HG02610 (cell line): ENCODE data around the gene NKTR.
"Not testable (repeated sequence)": the region's sequence is repeated elsewhere in the genome, so short reads cannot be mapped to it uniquely, and the experiment has no call there.

Experiments used
- ATAC-seq: cut with Tn5 transposase; IDR thresholded peaks from one replicate; pipeline ENCODE4 v1.9.1; 2021; ENCODE audit warnings: mild to moderate bottlenecking, moderate library complexity; ENCODE audit not compliant: unreplicated experiment

Gene NKTR

DNA sequence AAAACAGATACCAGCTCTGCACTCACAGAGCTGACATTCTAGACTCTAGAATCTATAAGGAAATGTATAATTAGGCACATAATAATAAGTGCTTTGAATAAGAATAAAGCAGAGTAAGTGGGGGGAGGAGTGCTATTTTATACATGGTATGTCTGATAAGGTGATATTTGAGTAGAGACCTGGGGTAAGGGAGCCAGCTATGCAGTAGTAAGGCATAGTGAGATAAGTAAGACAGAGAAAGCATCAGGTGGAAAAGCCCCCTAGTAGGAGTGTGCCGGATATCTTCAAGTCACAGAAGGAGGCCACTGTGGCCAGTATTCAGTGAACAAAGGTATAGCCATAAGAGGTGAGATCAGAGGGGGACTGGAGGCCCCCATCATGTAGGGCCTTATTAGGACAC lies 6.9 kb upstream of the NKTR start:
- no peak for ATAC-seq

- no peak for ATAC-seq
Observed at GRCh38 chr3:42595682-42596081, 4.8 kb upstream of the NKTR start.

- ATAC-seq: not testable (repeated sequence)
Observed at GRCh38 chr3:42597098-42597497, 3.4 kb upstream of the NKTR start.

DNA sequence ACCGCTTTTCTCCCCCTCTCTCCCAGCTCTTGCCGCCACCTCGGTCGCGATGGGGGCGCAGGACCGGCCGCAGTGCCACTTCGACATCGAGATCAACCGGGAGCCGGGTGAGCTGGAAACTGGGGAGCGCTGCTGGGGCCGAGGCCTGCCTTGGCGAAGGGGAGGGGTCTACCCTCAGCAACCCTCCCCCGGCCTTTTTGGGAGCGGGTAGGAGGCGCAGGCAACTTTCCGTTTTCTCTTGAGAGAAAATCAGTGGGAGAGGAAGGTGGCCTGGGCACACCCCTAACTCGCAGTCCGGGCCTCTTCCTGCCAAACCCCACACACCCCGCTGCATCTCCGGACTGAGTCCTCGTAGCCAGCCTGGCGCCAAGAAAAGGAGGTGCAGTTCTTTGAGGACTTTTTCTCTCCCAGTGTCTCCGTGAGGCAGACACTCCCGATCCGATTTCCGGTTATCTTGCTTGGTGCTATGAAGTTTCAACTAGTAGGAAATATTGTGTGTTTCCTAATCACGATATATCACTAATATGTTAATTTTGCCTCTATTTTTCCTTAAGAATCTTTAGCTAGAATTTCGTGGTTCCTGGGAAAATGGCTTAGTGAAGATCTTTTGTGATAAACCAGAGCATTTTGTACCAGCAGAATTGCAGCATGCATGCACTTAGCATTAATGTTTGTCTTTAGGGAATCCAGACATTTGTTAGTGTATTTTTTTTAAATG lies 631 bp downstream of the NKTR start:
- ATAC-seq: peak; percentile 21

DNA sequence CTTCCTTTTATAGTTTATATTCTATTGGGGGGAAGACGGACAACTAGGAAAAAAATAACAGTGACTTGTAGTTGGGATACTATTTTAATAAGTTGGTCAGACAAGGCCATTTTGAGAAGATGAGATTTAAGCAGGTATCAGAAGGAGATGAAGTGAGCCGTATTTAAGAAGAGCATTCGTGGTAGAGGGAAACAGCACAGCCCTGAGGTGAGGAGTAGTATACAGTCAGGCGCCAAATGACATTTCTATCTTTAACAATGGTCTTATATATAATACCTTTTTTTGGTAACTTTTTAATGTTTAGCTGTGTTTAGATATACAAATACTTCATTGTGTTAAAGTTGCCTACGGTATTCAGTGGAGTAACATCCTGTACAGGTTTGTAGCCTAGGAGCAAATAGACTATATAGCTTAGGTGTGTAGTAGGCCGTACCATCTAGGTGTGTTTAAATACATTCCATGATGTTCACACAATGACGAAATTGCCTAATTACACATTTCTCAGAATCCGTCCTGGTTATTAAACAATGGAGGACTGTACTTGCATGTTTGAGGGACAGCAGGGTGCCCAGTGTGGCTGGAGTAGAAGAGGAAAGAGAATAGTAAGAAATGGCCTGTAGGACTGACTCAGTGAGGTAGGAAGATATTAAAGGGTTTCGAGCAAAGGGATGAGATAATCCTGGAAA lies 1.6 kb downstream of the NKTR start:
- no peak for ATAC-seq

DNA sequence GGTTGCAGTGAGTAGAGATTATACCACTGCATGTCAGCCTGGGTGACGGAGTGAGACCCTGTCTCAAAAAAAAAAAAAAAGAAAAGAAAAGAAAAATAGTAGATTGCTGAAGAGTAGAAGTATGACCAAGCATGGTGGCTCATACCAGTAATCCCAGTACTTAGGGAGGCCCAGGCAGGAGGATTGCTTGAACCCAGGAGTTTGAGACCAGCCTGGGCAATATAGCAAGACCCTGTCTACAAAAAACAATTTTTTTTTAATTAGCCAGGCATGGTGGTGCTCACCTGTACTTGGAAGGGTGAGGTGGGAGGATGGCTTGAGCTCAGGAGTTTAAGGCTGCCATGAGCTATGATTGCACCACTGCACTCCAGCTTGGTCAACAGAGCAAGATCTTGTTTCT lies 2.5 kb downstream of the NKTR start:
- no peak for ATAC-seq

- ATAC-seq: no peak
Observed at GRCh38 chr3:42605546-42606173, 5.2 kb downstream of the NKTR start.

GRCh38 chr3:42608581-42608980 lies 8.1 kb downstream of the NKTR start:
- ATAC-seq: no peak

GRCh38 chr3:42610976-42611375 lies 10.5 kb downstream of the NKTR start:
- ATAC-seq: no peak

DNA sequence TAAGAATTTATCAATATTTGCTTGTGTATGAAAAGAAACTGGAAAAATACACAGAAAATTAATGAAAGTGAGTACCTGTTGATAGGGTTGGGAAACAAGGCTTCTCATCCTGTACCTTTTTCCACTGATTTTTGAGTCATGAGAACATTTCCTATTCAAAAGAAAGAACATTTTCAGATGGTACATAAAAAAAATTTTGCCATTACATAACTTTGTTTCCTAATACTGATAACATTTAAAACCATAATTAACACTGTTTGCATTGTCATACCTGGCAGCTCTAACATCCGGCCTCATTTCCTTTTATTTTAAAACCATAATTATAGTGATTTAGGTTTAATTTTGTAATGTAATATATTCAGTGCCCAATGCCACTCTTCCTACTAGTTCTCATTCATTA lies 11.7 kb downstream of the NKTR start:
- no peak for ATAC-seq

GRCh38 chr3:42612928-42613327 lies 12.4 kb downstream of the NKTR start:
- ATAC-seq: peak; percentile 65

DNA sequence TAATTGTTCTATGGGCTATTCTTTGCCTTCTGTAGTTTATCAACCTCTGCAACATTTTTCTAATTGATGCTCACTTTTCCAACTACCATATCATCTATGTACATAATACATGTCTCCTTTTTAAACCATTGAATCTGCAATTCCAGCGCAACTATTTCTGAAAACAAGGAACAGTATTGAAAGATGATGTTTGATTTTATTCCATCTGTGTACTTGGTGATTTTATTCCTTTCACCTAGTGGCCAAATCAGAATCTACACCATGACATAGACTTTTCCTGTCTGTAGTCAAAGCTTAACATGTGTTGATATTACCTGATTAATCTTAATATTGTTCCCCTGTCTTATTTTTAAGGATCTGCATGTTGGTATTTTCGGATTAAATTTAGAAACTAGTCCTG lies 13.0 kb downstream of the NKTR start:
- ATAC-seq: no peak

GRCh38 chr3:42631620-42632019 lies 31.1 kb downstream of the NKTR start:
- ATAC-seq: no peak

GRCh38 chr3:42632146-42632545 lies 31.7 kb downstream of the NKTR start:
- no peak for ATAC-seq

- ATAC-seq: no peak
Observed at GRCh38 chr3:42633544-42633943, 33.1 kb downstream of the NKTR start.

DNA sequence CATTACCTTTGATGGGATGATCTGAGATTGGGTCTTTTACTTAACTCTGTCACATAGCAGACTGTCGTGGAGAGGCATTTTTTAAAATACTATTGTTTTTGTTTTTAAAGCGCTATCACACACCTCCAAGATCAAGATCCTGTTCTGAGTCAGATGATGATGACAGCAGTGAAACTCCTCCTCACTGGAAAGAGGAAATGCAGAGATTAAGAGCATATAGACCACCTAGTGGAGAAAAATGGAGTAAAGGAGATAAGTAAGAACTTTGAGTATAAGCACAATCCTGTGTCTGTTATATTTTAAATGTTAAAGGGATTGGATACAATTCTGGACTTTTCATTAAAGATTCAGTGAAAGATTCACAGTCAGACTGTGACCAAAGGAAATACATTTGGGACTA lies 34.6 kb downstream of the NKTR start:
- ATAC-seq: no peak

DNA sequence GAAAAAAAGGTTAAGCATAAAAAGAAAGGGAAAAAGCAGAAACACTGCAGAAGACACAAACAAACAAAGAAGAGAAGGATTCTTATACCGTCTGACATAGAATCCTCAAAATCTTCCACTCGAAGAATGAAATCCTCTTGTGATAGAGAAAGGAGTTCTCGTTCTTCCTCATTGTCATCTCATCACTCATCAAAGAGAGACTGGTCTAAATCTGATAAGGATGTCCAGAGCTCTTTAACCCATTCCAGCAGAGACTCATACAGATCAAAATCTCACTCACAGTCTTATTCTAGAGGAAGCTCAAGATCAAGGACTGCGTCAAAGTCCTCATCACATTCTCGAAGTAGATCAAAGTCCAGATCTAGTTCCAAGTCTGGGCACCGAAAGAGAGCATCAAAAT lies 36.5 kb downstream of the NKTR start:
- ATAC-seq: no peak

- ATAC-seq: no peak
Observed at GRCh38 chr3:42638339-42638842, 37.9 kb downstream of the NKTR start.

GRCh38 chr3:42639192-42639591 lies 38.7 kb downstream of the NKTR start:
- no peak for ATAC-seq

DNA sequence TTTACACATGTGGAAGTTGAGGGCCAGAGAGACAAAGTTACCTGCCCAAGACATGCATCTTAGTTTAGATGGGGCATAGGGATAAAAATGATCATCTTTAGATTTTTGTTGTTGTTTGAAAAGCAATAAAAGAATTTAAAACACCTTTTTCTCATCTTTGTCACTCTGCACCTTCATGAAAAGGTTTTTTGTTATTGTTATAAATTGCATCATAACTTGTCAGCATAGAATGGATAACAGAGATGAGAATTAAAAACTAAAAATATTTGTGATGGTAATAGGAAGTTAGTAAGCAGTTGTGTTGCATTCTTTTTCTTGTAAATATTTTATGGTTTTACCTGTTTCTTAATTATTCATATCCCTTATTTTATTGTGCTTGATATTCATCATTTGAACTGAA lies 39.6 kb downstream of the NKTR start:
- no peak for ATAC-seq

GRCh38 chr3:42640771-42641370 lies 40.4 kb downstream of the NKTR start:
- ATAC-seq: no peak
